Activated CD4-positive, alpha-beta memory T cell treated with anti-CD3 and anti-CD28 coated beads, Interleukin-2, amount 10 ng/mL, durations not matched to agents 7 days and 5 days (primary cell): ENCODE results near the gene ARHGAP33. TPM values are rescaled to one million over a fixed set of nuclear protein-coding genes. Genes with fewer than 3 reads are reported as not detected.
"Not testable (repeated sequence)": the region's sequence is repeated elsewhere in the genome, so short reads cannot be mapped to it uniquely, and the experiment has no call there.

ENCODE experiments used
- CTCF ChIA-PET: fragments of 350-600 bp; sonication (Branson Sonifier 250); formaldehyde crosslinking; loops from one replicate; lab custom pipeline; 2021; ENCODE audit warnings: antibody characterized with exemption, inconsistent platforms; lab: Charles Lee
- POLR2A ChIA-PET: fragments of 350-600 bp; sonication (Branson Sonifier 250); formaldehyde crosslinking; loops from one replicate; lab custom pipeline; 2021; ENCODE audit warnings: antibody characterized with exemption; lab: Charles Lee
- DNase-seq: peaks from one replicate; pipeline ENCODE4 v3.0.0-alpha.2; 2020
- H3K27ac Mint-ChIP-seq: one replicate; pipeline ENCODE4 v1.8.0; 2021; ENCODE audit warnings: mild to moderate bottlenecking, mixed read lengths
- H3K27me3 Mint-ChIP-seq: one replicate; pipeline ENCODE4 v1.8.0; 2021; ENCODE audit warnings: mixed read lengths
- H3K36me3 Mint-ChIP-seq: one replicate; pipeline ENCODE4 v1.8.0; 2021; ENCODE audit warnings: low read depth, mixed read lengths
- H3K4me1 Mint-ChIP-seq: one replicate; pipeline ENCODE4 v1.8.0; 2021; ENCODE audit warnings: mixed read lengths
- H3K4me3 Mint-ChIP-seq: one replicate; pipeline ENCODE4 v1.8.0; 2021; ENCODE audit warnings: mild to moderate bottlenecking, mixed read lengths
- H3K9me3 Mint-ChIP-seq: one replicate; pipeline ENCODE4 v1.8.0; 2021; ENCODE audit warnings: mixed read lengths
- total RNA-seq, 2 experiments: library from RNA; stranded (reverse); gene quantifications; one replicate each; pipeline ENCODE4 v1.2.3, GENCODE V29; 2021

The ARHGAP33 gene
- total RNA-seq, 2 experiments from 2014 or later = 60.9 to 67.0 TPM

DNA sequence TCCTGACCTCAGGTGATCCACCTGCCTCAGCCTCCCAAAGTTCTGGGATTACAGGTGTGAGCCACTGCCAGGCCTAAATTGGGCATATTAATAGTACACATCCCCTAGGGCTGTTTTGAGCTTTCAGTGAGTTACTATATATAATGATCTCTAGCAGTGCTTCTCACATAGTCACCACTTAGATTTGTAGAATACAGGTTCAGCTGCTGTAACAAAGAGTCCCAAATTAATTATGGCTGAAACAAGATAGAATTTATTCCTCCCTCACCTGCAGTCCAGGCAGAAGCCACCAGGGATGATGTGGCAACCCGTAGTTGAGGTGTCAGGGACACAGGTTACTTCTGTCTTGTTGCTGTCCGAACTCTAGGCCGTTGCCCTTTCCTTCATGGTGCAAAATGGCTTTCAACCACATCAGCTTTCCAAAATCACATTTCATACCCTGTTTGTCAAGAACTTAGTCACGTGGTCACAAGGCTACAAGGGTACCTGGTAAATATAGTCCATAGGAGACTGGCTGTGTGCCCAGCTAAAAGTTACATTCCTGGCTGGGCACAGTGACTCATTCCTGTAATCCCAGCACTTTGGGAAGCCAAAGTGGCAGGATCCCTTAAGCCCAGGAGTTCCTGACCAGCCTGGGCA, 14.5 kb upstream of the ARHGAP33 start:
- ChIA-PET POLR2A (interaction anchor here (0.9 to 2.6 kb wide), 3 partner anchors 13 to 21 kb away, joined by 3 to 9 read pairs (median 3); partner anchors contain the start of genes LIN37, PSENEN and U2AF1L4), CTCF (interaction anchor here (0.6 kb wide), 1 partner anchor 56 kb away, joined by 3 read pairs; no protein-coding TSS in a partner anchor)
- H3K9me3 Mint-ChIP-seq = no peaks in the 10 kb centered on the region
- DNase-seq = no peak
- H3K27ac Mint-ChIP-seq = no peak overlapping the region
- H3K27me3 Mint-ChIP-seq = no peaks in the 10 kb centered on the region
- peaks cover 31% of the 10 kb centered on the region for H3K4me1 Mint-ChIP-seq
- no peak overlapping the region for H3K4me3 Mint-ChIP-seq
- peaks cover 38% of the 10 kb centered on the region for H3K36me3 Mint-ChIP-seq

DNA sequence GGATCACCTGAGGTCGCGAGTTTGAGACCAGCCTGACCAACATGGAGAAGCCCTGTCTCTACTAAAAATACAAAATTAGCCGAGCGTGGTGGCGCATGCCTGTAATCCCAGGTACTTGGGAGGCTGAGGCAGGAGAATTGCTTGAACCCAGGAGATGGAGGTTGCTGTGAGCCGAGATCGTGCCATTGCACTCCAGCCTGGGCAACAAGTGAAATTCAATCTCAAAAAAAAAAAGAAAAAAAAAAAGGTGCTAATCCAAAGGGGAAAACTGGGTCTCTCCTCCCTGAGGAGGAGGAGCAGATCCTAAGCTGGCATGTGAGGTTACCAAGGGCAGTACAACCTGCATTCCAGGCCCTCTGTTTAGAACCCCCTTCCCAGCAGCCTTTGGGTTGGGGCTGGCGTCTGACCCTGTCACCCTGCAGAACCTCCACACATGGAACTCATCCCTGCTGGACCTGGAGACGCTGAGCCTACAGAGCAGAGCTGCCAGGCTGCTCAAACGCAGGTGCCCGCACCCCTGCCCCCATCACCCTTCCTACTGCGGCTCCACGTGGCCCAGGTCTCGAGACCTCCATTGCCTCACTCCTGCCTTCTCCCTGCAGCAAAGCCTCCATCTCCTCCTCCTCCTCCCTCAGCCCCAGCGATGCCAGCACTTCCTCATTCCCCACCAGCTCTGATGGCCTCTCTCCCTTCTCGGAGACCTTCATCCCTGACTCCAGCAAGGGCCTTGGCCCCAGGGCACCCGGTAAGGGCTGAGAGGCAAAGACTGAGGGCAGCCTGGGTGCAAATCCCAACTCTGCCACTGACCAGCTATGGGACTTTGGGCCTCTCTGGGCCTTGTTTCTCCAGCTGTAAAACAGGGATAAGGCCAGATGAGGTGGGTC, 10.7 kb upstream of the ARHGAP33 start:
- Mint-ChIP-seq H3K27me3 (no peaks in the 10 kb centered on the region), H3K36me3 (peaks cover 40% of the 10 kb centered on the region), H3K4me3 (no peak overlapping the region), H3K4me1 (peaks cover 5% of the 10 kb centered on the region), H3K27ac (no peak overlapping the region), H3K9me3 (no peaks in the 10 kb centered on the region)
- CTCF ChIA-PET = no interaction called here
- DNase-seq = no peak
- POLR2A ChIA-PET = interaction anchor here (1.9 kb wide), 1 partner anchor 16 kb away, joined by 5 read pairs; the partner anchor contains the start of gene LIN37

DNA sequence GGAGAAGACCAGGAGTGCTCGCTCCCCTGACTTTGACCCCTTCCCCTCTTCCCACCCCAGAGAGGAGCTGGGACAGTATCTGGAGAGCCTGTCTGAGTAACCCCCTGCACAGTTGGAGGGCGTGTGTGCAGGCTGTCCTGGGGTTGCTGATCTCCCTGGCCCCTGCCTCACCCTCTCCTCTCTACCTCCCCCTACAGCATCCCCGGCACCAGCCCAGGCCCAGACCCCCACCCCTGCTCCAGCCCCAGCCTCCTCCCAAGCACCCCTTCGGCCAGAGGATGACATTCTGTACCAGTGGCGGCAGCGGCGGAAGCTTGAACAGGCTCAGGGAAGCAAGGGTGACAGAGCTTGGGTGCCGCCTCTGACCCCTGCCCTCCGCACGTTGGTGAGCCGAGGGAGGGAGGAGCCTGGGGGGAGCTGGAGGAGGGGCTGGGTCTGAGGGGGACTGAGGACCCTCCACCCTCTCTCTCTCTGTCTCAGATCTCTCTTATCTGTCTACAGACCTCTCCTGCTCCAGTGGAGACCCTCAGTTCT, 8.7 kb upstream of the ARHGAP33 start:
- H3K4me3 Mint-ChIP-seq = no peak overlapping the region
- no peak for DNase-seq
- POLR2A ChIA-PET = no interaction called here
- CTCF ChIA-PET = no interaction called here
- H3K9me3 Mint-ChIP-seq = no peaks in the 10 kb centered on the region
- H3K27me3 Mint-ChIP-seq = no peaks in the 10 kb centered on the region
- H3K4me1 Mint-ChIP-seq = no peaks in the 10 kb centered on the region
- no peak overlapping the region for H3K27ac Mint-ChIP-seq
- peaks cover 30% of the 10 kb centered on the region for H3K36me3 Mint-ChIP-seq

DNA sequence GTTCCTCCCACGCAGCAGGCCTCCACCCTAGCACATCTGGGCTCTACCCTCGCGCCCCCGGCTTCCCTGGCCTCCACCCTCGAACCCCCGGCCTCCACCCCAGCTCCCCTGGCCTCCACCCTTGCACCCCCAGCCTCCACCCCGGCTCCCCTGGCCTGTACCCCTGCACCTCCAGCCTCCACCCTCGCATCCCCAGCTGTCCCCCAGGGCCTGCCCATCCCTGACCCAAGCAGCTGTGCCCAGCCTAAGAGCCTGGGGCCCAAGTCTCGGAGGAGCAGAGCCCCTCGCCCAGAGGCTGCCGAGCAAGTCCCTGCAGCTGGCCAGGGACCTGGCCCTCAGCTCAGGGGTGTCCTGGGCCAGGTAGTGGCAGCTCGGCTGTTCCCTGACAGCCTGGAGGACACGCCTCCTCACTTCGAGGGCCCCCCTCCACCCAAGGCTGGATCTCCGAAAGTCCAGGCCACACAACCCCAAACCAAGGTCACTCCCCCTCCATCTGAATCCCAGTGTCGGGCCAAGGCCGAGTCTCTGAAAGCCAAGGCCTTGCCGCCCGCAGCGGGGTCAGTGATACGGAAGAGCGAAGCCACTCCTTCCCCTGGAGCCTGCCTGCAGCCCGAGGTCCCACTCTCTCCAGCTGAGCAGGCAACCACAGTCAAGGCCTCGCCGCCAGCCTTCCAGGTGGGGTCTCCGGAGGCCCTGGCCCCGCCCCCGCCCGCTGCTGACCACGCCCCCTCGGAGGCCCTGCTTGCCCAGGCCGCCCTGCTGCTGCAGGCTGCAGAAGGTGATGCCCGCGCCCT, 7.9 kb upstream of the ARHGAP33 start:
- H3K4me1 Mint-ChIP-seq = no peaks in the 10 kb centered on the region
- no peak overlapping the region for H3K4me3 Mint-ChIP-seq
- POLR2A ChIA-PET = no interaction called here
- H3K27ac Mint-ChIP-seq = no peak overlapping the region
- no peaks in the 10 kb centered on the region for H3K27me3 Mint-ChIP-seq
- CTCF ChIA-PET = no interaction called here
- peaks cover 25% of the 10 kb centered on the region for H3K36me3 Mint-ChIP-seq
- no peak for DNase-seq
- no peaks in the 10 kb centered on the region for H3K9me3 Mint-ChIP-seq

DNA sequence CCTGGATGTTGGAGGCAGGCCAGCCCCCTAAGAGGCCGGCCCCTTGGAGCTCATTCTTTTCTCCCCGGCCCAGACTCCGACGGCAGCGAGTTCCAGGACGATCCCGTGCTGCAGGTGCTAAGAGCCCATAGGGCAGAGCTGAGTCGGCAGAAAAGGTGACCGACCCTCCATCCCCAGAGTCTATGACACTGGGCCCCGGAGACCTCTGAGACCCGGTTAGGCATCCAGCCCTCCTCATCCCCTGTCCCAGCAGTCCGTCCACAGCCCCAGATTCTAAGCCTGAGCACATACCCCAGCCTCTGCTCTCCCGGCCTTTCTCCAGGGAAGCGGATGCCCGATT, 7.3 kb upstream of the ARHGAP33 start:
- H3K4me1 Mint-ChIP-seq = no peaks in the 10 kb centered on the region
- no peak overlapping the region for H3K4me3 Mint-ChIP-seq
- no peak overlapping the region for H3K27ac Mint-ChIP-seq
- no peaks in the 10 kb centered on the region for H3K9me3 Mint-ChIP-seq
- DNase-seq = no peak
- H3K36me3 Mint-ChIP-seq = peaks cover 25% of the 10 kb centered on the region
- no peaks in the 10 kb centered on the region for H3K27me3 Mint-ChIP-seq
- ChIA-PET POLR2A (no interaction called here), CTCF (no interaction called here)

DNA sequence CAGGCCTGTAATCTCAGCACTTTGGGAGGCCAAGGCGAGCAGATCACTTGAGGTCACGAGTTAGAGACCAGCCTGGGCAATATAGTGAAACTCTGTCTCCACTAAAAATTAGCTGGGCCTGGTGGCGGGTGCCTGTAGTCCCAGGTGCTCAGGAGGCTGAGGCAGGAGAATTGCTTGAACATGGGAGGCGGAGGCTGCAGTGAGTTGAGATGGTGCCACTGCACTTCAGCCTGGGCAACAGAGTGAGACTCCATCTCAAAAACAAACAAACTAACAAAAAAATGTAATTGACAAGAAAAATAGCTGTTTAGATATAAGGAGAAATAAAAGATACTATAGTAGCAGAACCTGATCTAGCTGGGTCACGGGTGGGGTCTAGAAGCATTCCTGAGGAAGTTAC, 3.0 kb upstream of the ARHGAP33 start:
- H3K9me3 Mint-ChIP-seq, H3K4me3 Mint-ChIP-seq, DNase-seq, CTCF ChIA-PET, H3K27ac Mint-ChIP-seq, H3K27me3 Mint-ChIP-seq: not testable (repeated sequence)
- Mint-ChIP-seq H3K4me1 (peaks cover 22% of the 10 kb centered on the region), H3K36me3 (peaks cover 14% of the 10 kb centered on the region)
- POLR2A ChIA-PET = interaction anchor here (0.9 to 1.5 kb wide), 2 partner anchors 17 to 96 kb away, joined by 3 to 4 read pairs; partner anchors contain the start of gene APLP1

DNA sequence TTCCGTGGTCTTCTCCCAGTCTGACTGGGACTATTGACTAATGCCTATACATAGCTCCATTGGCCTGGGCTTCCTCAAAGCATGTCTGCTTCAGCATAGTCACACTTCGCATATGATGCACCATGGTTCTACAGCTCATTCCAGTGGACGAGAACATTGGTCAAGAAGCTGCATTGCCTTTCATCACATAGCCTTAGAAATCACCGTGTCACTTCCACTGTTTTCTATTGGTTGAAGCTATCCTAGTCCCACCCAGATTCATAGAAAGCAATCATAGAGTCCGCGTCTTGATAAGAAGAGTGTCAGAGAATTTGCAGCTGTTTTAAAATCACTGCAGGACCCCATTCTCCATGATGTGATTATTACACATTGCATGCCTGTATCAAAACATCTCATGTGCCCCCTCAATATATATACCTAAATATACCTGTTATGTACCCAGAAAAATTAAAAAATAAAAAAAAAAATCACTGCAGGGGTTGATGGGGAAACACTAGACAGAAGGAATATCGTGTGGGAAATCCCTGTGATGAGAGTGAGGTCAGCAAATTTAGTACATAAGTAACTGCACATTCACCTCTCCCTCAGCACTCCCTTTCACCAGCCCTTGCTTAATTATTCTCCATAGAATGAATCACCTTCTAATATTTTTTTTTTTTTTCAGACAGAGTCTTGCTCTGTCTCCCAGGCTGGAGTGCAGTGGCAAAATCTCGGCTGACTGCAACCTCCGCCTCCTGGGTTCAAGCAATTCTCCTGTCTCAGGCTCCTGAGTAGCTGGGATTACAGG, 2.2 kb upstream of the ARHGAP33 start:
- Mint-ChIP-seq H3K36me3 (peaks cover 15% of the 10 kb centered on the region), H3K9me3 (no peaks in the 10 kb centered on the region), H3K4me1 (peaks cover 27% of the 10 kb centered on the region), H3K27me3 (no peaks in the 10 kb centered on the region), H3K27ac (no peak overlapping the region), H3K4me3 (no peak overlapping the region)
- POLR2A ChIA-PET = interaction anchor here (0.9 to 1.6 kb wide), 3 partner anchors 16 to 95 kb away, joined by 3 to 4 read pairs (median 4); partner anchors contain the start of genes APLP1 and HSPB6
- DNase-seq = no peak
- CTCF ChIA-PET = no interaction called here

DNA sequence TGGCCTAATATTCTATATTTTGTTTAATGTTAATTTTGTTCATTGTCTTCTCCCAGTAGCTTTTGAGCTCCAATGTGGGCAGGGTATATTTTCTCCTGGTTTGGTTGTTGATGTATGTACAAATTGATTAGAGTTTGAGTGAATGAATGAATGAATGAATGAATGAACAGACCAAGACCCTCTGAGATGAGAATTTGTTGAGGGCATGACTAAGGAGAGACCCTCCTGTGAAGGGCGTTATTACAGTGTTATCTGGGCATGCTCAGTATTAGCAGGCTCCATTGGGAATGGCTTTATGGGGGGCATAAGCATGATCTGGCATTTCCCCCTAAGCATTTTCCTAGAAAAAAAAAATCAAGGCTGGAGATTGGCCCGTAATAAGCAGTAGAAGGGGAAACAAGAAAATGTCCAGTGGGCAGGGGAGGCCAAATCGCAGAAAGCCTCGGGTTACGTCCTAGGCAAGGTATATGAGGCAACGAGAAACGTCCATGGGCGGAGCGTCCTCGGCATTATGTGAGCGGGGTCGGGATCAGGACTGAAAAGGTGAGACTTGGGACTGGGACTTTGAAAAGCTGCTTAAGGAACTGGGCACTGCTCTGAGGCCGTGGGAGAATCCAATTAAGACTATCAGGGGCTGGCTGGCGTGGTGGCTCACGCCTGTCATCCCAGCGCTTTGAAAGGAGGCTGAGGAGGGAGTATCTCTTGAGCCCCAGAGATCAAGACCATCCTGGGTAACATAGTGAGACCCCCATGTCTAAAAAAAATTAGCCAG, 904 bp upstream of the ARHGAP33 start:
- ChIA-PET POLR2A (interaction anchor here (0.6 to 1.6 kb wide), 2 partner anchors 17 to 62 kb away, joined by 3 to 4 read pairs; partner anchors contain the start of gene HSPB6), CTCF (interaction anchor here (0.9 kb wide), 1 partner anchor 157 kb away, joined by 3 read pairs; no protein-coding TSS in a partner anchor)
- H3K4me3 Mint-ChIP-seq = peak overlapping the region; percentile 81
- no peak for DNase-seq
- H3K27ac Mint-ChIP-seq = no peak overlapping the region
- H3K36me3 Mint-ChIP-seq = peaks cover 15% of the 10 kb centered on the region
- H3K9me3 Mint-ChIP-seq = no peaks in the 10 kb centered on the region
- H3K4me1 Mint-ChIP-seq = peaks cover 30% of the 10 kb centered on the region
- H3K27me3 Mint-ChIP-seq = no peaks in the 10 kb centered on the region

DNA sequence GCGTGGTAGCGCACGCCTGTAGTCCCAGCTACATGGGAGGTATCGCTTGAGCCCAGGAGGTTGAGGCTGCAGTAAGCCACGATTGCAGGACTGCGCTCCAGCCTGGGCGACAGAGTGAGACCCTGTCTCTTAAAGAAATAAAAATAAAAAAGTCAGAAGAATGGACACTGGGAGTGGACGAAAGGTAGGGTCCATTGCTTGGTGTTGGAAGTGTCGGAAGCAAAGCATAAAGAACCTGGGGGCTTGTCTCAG, 392 bp upstream of the ARHGAP33 start:
- POLR2A ChIA-PET = interaction anchor here (0.6 kb wide), 1 partner anchor 62 kb away, joined by 3 read pairs; no protein-coding TSS in a partner anchor
- no peaks in the 10 kb centered on the region for H3K27me3 Mint-ChIP-seq
- H3K4me1 Mint-ChIP-seq = peaks cover 30% of the 10 kb centered on the region
- H3K36me3 Mint-ChIP-seq = peaks cover 18% of the 10 kb centered on the region
- H3K27ac Mint-ChIP-seq = peak overlapping the region; percentile 44
- CTCF ChIA-PET = no interaction called here
- H3K9me3 Mint-ChIP-seq = no peaks in the 10 kb centered on the region
- peak overlapping the region; percentile 81 for H3K4me3 Mint-ChIP-seq
- no peak for DNase-seq

DNA sequence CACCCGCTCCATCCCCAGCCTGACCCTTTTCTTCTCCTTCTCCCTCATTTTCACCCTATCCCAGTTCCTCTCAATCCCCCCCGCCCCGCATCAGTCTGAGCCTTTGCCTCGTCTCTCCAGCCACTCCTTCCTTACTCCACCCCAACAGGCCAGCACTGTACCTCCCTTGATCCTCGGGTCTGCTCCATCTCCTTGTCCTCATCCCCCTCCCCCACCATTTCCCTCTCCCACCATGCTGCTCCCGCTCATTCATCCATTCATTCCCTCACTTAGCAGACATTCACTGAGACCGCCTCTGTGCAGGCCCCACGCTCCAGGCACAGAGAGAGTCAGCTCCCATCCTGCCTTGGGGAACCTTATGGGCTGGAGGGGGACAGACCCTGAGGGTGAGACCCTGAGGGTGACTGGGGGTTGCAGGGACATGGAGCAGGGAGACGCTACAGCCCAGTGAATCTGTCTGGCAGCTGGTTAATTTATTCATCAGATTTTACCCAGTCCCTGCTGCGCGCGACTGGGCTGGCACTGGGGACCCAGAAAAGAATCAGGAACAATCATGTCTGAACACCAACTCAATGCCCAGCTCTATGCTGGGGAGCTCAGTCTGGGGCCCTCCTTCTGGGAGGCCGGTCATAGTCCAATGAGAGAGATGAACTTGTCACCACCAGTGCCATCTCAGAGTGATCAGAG, 881 bp downstream of the ARHGAP33 start:
- no peaks in the 10 kb centered on the region for H3K27me3 Mint-ChIP-seq
- H3K4me1 Mint-ChIP-seq = peaks cover 30% of the 10 kb centered on the region
- ChIA-PET CTCF (interaction anchor here (1.0 kb wide), 1 partner anchor 28 kb away, joined by 4 read pairs; the partner anchor contains the start of gene LIN37), POLR2A (interaction anchor here (0.7 to 0.8 kb wide), 2 partner anchors 34 to 35 kb away, joined by 3 to 6 read pairs; partner anchors contain the start of gene IGFLR1)
- peaks cover 20% of the 10 kb centered on the region for H3K36me3 Mint-ChIP-seq
- peak overlapping the region; percentile 81 for H3K4me3 Mint-ChIP-seq
- H3K27ac Mint-ChIP-seq = peak overlapping the region; percentile 52
- no peaks in the 10 kb centered on the region for H3K9me3 Mint-ChIP-seq
- DNase-seq = no peak
